Measurements from ENCODE around the gene FHL2. TPM values are rescaled to one million over a fixed set of nuclear protein-coding genes. Genes with fewer than 3 reads are reported as not detected.

The FHL2 gene
- total RNA-seq, 1 donor, result 267 TPM

DNA sequence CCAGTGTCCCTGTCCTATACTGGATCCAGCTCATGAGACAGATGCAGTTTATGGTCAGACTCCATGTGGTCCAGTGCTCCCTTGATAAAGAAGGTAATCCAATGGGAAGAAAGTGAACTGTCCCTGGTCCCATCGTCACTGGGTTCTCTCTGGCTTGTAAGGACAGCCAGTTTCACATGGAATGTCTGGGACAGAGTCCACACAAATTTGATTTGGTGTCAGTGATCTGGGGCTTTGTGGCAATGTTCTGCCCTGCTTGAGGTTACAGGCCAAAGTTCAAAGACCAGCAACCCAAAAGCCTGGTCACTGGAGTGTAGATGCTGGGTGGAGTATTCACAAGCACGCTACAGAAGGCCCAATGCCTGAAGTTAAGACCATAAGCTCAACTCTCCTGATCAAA is 22.2 kb upstream of the FHL2 start:
- H3K4me3 ChIP-seq (ENCODE audit: low read depth, low read length), result no peak overlapping the region
- TF ChIP-seq, protein P1, sequence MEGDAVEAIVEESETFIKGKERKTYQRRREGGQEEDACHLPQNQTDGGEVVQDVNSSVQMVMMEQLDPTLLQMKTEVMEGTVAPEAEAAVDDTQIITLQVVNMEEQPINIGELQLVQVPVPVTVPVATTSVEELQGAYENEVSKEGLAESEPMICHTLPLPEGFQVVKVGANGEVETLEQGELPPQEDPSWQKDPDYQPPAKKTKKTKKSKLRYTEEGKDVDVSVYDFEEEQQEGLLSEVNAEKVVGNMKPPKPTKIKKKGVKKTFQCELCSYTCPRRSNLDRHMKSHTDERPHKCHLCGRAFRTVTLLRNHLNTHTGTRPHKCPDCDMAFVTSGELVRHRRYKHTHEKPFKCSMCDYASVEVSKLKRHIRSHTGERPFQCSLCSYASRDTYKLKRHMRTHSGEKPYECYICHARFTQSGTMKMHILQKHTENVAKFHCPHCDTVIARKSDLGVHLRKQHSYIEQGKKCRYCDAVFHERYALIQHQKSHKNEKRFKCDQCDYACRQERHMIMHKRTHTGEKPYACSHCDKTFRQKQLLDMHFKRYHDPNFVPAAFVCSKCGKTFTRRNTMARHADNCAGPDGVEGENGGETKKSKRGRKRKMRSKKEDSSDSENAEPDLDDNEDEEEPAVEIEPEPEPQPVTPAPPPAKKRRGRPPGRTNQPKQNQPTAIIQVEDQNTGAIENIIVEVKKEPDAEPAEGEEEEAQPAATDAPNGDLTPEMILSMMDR (IDR thresholded peaks at IDR 0.05; ENCODE audit: insufficient read depth, low read length), result no peak
- DNase-seq (ENCODE audit: low read depth), result no peak

DNA sequence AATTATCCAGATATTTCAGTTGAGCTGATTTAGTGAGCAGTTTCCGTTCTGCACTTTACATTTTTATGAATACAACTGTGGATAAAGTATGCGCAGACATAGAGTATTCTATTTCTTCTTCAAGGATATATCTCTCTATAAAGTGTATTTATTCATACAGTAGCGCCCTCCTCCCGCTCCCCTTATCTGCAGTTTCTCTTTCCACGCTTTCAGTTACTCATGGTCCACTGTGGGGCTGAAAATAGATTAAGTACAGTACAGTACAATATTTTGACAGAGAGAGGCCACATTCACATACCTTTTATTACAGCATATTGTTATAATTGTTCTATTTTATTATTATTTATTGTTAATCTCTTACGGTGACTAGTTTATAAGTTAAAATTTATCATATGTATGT is 19.7 kb upstream of the FHL2 start:
- TF ChIP-seq, protein P1 (IDR thresholded peaks at IDR 0.05; ENCODE audit: insufficient read depth, low read length), result no peak
- DNase-seq (ENCODE audit: low read depth), result no peak
- H3K4me3 ChIP-seq (ENCODE audit: low read depth, low read length), result no peak overlapping the region

DNA sequence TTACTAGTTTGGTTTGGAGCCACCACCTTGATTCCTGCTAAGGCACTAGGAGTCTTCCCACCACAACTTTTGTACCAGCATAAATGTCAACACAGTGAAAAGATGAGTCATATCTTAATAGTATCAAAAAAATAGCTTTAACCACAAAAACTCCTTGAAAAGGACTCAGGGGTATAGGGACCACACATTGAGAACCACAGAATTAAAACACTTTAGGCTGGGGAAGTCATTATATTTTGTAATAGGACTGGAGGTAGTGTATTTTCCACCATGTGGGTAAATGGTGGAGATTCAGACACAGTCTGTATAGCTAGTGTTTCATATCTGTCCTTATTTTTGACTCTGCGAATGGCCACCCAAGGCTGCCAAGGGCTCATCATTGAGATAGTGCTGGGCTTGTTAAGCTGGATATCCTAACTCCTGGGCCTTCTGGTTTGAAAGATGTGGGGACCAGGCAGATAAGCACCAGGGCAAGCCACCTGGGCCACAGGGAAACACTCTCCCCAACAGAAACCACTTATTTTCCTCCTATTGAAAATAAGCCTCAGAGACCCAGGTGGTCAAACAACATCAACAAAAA is 19.1 kb upstream of the FHL2 start:
- no peak overlapping the region for H3K4me3 ChIP-seq (ENCODE audit: low read depth, low read length)
- peak; percentile 59 for DNase-seq (ENCODE audit: low read depth)
- TF ChIP-seq, protein P1 (IDR thresholded peaks at IDR 0.05; ENCODE audit: insufficient read depth, low read length), result no peak

DNA sequence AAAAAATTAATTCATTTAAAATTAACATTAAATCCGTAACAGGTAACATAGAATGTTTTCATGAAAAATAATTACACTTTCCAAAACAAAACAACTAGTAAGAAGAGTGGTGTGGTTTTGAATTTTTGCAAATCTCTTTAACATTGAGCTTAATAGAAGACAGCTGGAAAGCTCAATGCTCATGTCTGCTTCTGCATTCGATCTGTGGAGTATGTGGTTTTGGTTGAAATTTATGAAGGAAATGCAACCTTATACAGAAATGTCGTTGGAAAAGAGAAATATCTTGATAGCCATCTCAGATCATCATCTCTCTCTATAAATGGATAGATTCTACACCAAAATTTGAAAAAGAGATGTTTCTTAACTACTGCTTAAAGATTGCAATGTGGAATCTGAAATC is 17.3 kb upstream of the FHL2 start:
- H3K4me3 ChIP-seq (ENCODE audit: low read depth, low read length), result no peak overlapping the region
- TF ChIP-seq, protein P1 (IDR thresholded peaks at IDR 0.05; ENCODE audit: insufficient read depth, low read length), result no peak
- no peak for DNase-seq (ENCODE audit: low read depth)

DNA sequence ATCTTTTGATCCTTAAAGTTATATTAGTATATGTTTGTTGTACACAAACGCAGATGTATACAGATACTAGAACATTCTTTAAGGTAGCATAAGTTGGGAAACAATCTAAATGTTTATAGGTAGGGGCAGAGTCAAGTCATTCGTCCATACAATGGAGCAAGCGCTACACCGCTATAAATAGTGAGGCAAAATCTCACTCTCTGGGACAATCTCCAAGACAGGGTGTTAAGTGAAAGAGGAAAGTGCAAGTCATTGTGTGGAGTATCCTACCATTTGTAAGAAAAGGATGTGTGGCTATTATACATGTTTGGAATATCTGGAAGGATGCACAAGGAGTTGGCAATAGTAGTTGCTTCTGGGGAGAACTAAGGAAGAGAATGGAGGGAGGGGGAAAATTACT is 16.2 kb upstream of the FHL2 start:
- TF ChIP-seq, protein P1 (IDR thresholded peaks at IDR 0.05; ENCODE audit: insufficient read depth, low read length), result no peak
- no peak overlapping the region for H3K4me3 ChIP-seq (ENCODE audit: low read depth, low read length)
- DNase-seq (ENCODE audit: low read depth), result no peak

DNA sequence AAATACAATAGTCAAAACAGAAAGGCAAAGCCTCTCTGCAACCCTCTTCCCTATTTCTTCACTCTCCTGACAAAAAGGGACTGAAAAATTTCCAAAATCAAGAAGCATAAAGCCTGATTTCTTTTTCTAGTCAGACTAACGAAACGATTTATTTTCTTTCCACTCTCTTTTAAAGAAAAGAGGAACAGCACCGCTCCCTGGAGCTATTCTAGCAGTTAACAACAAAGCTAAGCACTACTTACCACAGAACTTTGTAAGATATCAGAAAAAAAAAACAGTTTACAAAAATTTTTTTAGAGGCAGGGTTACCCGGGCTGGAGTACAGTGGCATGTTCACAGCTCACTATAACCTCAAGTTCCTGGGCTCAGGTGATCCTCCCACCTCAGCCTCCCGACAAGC is 14.4 kb upstream of the FHL2 start:
- H3K4me3 ChIP-seq (ENCODE audit: low read depth, low read length), result no peak overlapping the region
- TF ChIP-seq, protein P1 (IDR thresholded peaks at IDR 0.05; ENCODE audit: insufficient read depth, low read length), result no peak
- peak; percentile 46 for DNase-seq (ENCODE audit: low read depth)

DNA sequence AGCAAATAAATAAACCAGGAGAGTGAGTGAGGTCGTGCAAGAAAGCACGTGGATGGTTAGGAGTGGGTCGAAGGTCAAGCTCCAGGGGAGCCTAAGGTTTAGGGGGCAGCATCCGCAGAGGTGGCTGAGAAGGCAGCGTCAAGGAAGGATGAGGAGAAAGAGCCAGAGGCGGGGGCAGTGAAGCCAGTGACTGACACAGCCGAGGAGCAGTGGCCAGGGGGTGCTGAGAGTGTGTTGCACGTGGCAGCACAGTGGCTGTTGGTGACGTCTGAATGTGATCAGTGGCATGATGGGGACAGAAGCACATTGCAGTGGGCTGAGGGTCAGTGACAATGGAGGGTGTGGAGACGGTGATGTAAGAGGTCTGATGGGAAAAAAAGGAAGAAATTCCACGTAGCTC is 13.7 kb upstream of the FHL2 start:
- TF ChIP-seq, protein P1 (IDR thresholded peaks at IDR 0.05; ENCODE audit: insufficient read depth, low read length), result no peak
- H3K4me3 ChIP-seq (ENCODE audit: low read depth, low read length), result no peak overlapping the region
- no peak for DNase-seq (ENCODE audit: low read depth)

All from fibroblast of the aortic adventitia (primary cell).